Measurements from ENCODE around the gene CCDC134.

CCDC134 gene

DNA sequence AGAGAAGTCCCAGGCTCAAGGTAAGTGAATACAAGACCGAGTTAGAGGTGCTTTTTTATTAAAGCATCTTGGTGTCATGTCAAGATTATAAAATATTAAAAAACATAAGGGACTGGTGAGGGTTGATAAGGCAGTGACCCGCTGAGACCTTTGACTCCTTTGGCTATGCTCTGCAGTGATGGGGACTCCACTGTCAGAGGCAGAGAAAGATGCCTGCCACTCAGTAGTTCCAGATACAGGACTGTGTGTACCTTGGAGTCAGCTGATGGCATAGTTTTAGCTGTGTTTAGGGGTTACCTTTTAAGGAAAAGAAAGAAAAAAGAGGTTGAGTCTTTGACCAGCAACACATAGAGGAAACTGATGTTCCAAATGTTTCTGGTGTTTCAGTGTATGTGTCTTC lies 73.6 kb downstream of the CCDC134 start:
- H3K27ac Mint-ChIP-seq = no peak overlapping the region
- no peaks in the 10 kb centered on the region for H3K4me1 Mint-ChIP-seq
- H3K27me3 Mint-ChIP-seq (ENCODE audit: low read depth) = no peaks in the 10 kb centered on the region
- TF ChIP-seq, protein P1, sequence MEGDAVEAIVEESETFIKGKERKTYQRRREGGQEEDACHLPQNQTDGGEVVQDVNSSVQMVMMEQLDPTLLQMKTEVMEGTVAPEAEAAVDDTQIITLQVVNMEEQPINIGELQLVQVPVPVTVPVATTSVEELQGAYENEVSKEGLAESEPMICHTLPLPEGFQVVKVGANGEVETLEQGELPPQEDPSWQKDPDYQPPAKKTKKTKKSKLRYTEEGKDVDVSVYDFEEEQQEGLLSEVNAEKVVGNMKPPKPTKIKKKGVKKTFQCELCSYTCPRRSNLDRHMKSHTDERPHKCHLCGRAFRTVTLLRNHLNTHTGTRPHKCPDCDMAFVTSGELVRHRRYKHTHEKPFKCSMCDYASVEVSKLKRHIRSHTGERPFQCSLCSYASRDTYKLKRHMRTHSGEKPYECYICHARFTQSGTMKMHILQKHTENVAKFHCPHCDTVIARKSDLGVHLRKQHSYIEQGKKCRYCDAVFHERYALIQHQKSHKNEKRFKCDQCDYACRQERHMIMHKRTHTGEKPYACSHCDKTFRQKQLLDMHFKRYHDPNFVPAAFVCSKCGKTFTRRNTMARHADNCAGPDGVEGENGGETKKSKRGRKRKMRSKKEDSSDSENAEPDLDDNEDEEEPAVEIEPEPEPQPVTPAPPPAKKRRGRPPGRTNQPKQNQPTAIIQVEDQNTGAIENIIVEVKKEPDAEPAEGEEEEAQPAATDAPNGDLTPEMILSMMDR (IDR thresholded peaks at IDR 0.05; ENCODE audit: unreplicated experiment in 3 of 3) = no peak
- H3K4me3 Mint-ChIP-seq = no peak overlapping the region
- peaks cover 64% of the 10 kb centered on the region for H3K36me3 Mint-ChIP-seq (ENCODE audit: low read depth)
- H3K9me3 Mint-ChIP-seq = no peaks in the 10 kb centered on the region

DNA sequence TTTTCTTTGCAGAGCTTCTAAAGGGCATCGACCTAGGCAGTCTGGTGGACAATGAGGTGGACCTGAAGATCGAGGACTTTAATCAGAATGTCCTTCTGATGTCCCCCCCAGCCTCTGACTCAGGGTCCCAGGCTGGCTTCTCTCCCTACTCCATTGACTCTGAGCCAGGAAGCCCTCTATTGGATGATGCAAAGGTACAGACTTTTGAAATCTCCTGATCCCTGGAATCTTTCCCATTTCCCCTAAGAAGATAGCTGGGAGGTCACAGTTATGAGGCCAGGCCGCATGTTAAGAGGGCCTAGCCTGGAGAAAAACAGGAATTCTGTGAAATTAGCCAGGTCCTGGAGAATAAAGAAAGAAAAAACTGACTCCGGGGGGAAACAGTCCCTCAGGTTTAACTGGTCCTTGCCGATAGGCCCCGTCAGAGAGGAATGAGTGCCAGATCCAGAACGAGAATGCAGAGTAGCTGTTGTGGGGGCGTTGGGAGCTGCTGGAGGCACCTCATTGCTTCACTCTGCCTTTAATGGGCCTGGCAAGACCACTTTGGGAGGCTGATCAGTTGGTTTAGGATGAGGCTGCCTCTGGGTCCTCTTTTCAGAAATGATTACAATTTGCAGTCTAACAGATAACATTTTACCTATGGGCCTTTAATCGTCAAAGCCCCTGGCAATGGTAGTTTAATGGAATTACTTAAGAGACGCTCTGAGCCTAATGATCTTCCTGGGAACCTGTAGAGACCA lies 75.2 kb downstream of the CCDC134 start:
- H3K9me3 Mint-ChIP-seq = no peaks in the 10 kb centered on the region
- no peak overlapping the region for H3K4me3 Mint-ChIP-seq
- H3K27ac Mint-ChIP-seq = no peak overlapping the region
- H3K27me3 Mint-ChIP-seq (ENCODE audit: low read depth) = no peaks in the 10 kb centered on the region
- H3K4me1 Mint-ChIP-seq = no peaks in the 10 kb centered on the region
- TF ChIP-seq, protein P1 (IDR thresholded peaks at IDR 0.05; ENCODE audit: unreplicated experiment in 3 of 3) = no peak
- peaks cover 66% of the 10 kb centered on the region for H3K36me3 Mint-ChIP-seq (ENCODE audit: low read depth)
